Vagina (tissue), 2 donors: ENCODE results near the gene SAMHD1.

ENCODE experiments used
- POLR2A ChIP-seq, 2 donors: fragments of 450-650 bp; IDR thresholded peaks; one replicate each; pipeline ENCODE4 v1.6.1; 2017; ENCODE audit warnings: antibody characterized with exemption in 2 of 2, mild to moderate bottlenecking in 2 of 2, moderate library complexity in 2 of 2
- POLR2AphosphoS5 ChIP-seq, 2 donors: sonication (generic); formaldehyde crosslinking; IDR thresholded peaks; one replicate each; pipeline ENCODE4 v1.9.0; 2017; ENCODE audit warnings: antibody characterized with exemption in 2 of 2, mild to moderate bottlenecking in 2 of 2, low read depth in 1 of 2; ENCODE audit not compliant: insufficient read depth in 1 of 2
- TF ChIP-seq, protein P1 (sequence below), 3 experiments: fragments of 450-650 bp in 2 of 3; fragments of 200-600 bp in 1 of 3; sonication (generic) in 1 of 3; IDR thresholded peaks; one replicate each; pipeline ENCODE4 v1.5.1; 2017 to 2019; ENCODE audit warnings: antibody characterized with exemption in 3 of 3, mild to moderate bottlenecking in 2 of 3, moderate library complexity in 2 of 3

DNA sequence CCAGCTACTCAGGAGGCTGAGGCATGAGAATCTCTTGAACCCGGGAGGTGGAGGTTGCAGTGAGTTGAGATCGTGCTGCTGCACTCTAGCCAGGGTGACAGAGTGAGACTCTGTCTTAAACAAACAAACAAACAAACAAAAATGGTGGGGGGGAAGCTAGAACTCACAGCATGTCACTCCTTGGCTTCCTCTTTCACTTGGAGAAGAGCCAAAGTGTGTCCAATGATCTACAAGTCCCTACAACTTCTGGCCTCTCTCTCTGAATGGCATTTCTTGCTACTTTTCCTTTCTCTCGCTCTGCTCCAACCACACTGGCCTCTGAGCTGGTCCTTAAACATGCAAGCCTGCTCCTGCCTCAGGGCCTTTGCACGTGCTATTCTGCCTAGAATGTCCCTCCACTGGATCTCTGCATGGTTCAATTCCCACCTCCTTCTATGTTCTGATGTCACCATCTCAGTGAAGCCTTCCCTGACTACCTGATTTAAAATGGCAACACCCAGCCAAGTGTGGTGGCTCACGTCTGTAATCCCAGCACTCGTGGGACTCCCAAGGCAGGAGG, 67.5 kb downstream of the SAMHD1 start:
- TF ChIP-seq POLR2A (IDR thresholded peaks at IDR 0.05): no peak
- TF ChIP-seq, protein P1, sequence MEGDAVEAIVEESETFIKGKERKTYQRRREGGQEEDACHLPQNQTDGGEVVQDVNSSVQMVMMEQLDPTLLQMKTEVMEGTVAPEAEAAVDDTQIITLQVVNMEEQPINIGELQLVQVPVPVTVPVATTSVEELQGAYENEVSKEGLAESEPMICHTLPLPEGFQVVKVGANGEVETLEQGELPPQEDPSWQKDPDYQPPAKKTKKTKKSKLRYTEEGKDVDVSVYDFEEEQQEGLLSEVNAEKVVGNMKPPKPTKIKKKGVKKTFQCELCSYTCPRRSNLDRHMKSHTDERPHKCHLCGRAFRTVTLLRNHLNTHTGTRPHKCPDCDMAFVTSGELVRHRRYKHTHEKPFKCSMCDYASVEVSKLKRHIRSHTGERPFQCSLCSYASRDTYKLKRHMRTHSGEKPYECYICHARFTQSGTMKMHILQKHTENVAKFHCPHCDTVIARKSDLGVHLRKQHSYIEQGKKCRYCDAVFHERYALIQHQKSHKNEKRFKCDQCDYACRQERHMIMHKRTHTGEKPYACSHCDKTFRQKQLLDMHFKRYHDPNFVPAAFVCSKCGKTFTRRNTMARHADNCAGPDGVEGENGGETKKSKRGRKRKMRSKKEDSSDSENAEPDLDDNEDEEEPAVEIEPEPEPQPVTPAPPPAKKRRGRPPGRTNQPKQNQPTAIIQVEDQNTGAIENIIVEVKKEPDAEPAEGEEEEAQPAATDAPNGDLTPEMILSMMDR (IDR thresholded peaks at IDR 0.05): no peak
- TF ChIP-seq POLR2AphosphoS5 (IDR thresholded peaks at IDR 0.05; ENCODE audit: insufficient read depth in 1 of 2, low read depth in 1 of 2): no peak
